GM08714 (cell line): Measurements from ENCODE around the gene CDON.

Source experiments
- H3K4me3 ChIP-seq: fragments of 200-500 bp; sonication (Bioruptor generic); 2 replicates; pipeline ENCODE4 v1.5.1; 2014; ENCODE audit warnings: mild to moderate bottlenecking, low read length, inconsistent platforms
- ZNF274 ChIP-seq: IDR thresholded peaks from 2 replicates; pipeline ENCODE4 v1.6.1; 2012; ENCODE audit warnings: mild to moderate bottlenecking, low read depth, low read length

Gene CDON, protein sequence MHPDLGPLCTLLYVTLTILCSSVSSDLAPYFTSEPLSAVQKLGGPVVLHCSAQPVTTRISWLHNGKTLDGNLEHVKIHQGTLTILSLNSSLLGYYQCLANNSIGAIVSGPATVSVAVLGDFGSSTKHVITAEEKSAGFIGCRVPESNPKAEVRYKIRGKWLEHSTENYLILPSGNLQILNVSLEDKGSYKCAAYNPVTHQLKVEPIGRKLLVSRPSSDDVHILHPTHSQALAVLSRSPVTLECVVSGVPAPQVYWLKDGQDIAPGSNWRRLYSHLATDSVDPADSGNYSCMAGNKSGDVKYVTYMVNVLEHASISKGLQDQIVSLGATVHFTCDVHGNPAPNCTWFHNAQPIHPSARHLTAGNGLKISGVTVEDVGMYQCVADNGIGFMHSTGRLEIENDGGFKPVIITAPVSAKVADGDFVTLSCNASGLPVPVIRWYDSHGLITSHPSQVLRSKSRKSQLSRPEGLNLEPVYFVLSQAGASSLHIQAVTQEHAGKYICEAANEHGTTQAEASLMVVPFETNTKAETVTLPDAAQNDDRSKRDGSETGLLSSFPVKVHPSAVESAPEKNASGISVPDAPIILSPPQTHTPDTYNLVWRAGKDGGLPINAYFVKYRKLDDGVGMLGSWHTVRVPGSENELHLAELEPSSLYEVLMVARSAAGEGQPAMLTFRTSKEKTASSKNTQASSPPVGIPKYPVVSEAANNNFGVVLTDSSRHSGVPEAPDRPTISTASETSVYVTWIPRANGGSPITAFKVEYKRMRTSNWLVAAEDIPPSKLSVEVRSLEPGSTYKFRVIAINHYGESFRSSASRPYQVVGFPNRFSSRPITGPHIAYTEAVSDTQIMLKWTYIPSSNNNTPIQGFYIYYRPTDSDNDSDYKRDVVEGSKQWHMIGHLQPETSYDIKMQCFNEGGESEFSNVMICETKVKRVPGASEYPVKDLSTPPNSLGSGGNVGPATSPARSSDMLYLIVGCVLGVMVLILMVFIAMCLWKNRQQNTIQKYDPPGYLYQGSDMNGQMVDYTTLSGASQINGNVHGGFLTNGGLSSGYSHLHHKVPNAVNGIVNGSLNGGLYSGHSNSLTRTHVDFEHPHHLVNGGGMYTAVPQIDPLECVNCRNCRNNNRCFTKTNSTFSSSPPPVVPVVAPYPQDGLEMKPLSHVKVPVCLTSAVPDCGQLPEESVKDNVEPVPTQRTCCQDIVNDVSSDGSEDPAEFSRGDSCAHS (N-terminal part only)

DNA sequence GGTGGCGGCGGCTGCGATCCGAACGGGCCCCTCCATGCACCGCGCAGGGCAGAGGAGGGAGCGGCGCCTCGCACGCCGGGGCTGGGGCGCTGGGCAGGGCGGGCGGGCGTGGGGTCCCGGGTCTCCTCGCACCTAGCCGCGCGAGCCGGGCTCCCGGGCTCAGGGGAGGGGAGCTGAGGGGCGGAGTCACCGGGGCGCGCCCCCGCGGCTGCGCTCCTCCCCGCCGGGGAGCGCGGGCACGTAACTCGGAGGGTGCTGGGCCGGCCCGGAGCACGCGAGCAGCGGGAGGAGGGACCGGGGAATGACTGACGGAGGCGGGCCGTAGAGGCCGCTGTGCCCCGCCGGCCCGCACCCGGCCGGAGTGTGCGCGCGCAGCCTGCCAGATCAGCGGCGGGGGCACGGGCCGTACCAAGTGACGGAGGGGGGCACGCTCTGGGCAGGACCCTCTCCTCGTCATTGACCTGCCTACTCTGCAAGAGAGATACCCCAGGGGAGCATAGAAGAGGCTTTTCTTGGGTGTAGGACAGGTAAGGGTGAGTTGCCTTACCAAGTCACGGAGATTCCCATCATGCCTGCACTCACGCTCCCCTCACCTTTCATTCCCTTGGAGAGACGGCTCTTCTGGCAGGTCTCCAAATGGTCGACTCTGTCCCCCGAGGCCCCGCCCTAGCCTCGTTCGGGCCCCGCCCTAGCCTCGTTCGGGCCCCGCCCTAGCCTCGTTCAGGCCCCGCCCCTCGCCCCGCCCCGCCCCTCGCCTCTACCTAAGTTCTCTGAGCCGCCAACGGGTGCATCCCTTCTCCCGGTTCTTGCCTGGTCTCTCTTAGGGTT is at the start of gene CDON:
Gene CDON (minus strand): TSS at position 188 of the 828 bp plus-strand sequence. CDS start 39,390 bp downstream, outside the sequence.
- TF ChIP-seq ZNF274 = no peak
- H3K4me3 ChIP-seq = peak within 1 kb of the TSS; percentile 62

DNA sequence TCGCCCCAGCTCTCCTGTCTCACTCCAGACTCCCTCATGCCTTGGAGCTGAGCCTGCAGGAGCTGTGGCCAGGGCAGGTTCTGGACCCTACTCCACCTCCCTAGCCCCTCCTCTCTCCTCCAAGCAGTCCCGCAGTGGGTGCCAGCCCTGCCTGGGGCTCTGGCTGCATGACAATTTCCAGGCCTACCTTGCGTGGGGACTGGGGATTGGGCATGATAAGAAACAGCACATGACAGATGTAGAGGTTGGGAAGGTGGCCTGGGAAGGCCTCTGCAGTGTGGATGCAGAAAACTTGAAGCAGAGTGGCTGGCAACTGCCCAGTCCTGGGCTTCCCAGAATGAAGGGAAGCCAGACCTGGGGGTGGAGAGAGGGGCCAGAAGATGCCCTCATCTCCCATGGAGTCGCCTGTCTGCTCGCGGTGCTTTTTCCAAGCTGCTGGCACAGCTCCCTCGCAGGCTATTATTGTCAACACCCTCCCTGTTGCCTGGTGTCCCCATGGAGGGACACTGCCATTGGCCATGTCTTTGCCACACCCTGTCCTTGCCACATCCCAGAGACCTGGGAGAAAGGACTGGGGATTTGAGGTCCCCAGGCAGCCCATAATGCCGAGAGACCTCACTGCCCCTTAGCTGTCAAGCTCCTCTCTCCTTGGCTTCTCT is 48.9 kb upstream of the CDON start:
- H3K4me3 ChIP-seq = no peak overlapping the region
- no peak for TF ChIP-seq ZNF274

DNA sequence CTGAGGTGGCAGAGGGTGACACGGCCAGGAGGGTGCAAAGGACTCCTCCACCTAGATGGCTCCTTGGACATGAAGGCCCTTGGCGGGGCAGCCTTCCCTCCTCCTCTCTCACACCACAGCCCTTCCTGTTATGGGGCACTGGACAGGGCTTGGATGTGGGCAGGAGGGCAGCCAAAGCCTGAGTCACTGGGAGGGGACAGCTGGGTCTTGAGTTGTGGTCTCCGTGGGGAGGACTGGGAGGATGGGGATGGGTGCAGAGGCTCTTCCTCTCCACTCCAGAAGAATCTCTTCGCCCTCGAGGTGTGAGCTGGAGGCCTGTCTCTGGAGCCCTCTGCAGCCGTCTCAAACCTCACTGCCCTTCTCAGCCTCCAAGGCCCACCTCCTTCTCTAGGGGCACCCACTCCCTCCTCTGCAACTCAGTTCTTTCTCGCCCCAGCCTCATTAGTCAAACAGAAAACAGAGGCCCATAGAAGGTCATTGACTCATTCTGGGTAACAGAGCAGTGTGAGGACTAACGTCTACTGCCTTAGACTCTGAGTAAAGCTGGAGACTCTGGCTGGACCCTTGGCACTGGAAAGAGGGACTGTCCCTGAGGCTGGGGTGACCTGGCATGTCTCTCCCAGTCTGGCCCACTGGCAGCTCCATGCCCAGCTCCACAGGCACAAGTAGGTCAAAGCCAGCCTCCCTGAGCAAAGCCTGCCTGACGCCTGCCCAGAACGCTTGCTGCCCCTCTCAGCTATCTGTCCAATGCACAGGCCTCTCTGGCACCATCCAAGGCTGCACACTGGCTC is 47.5 kb upstream of the CDON start:
- TF ChIP-seq ZNF274 = no peak
- H3K4me3 ChIP-seq = no peak overlapping the region

DNA sequence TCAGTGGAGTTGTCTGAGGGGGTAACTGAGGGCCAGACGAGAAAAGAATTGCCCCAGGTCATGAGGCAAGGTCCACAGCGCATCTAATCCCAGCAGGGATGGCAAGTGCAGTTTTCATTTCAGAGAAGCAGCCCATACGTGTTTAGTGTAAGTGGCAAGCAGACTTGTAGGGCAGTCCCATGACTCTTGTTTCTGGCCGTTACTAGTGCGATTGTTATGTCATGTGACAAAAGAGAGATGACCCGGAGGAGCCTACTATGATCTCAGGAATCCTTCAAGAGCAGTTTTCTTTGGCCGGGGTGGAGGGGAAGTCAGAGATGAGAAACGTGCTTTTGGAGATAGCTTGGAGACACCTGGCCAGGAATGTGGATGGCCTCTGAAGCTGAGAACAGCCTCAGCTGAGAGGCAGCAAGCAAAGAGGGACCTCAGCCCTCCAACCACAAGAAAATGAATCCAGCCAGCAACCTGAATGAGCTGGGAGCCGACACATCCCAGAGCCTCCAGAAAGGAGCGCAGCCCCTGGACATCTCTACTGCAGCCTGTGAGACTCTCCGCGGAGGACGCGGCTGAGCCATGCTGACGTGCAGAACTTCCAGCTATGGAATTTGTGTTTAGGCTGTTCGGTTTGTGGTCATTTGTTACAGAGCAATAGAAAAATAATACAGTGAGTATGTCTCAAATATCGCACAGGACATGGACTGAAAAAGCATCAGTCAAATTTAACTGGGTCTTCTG is 44.1 kb upstream of the CDON start:
- H3K4me3 ChIP-seq = no peak overlapping the region
- TF ChIP-seq ZNF274 = no peak

DNA sequence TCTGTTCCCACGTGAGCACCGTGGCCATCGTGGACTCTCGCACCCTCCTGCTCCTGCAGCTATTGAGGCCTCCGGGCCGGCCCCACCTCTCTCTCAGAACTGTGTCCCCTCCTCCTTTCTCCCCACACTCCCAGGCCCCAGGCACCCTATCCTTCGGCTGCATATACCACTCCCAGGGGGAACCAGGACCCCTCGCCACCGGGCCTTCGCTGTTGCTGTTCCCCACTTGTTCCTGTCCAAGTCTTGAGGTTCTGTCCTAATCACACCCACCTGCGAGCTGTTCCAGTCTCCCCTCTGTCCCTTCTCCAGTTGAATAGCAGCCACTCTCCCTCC is 43.0 kb upstream of the CDON start:
- TF ChIP-seq ZNF274 = no peak

DNA sequence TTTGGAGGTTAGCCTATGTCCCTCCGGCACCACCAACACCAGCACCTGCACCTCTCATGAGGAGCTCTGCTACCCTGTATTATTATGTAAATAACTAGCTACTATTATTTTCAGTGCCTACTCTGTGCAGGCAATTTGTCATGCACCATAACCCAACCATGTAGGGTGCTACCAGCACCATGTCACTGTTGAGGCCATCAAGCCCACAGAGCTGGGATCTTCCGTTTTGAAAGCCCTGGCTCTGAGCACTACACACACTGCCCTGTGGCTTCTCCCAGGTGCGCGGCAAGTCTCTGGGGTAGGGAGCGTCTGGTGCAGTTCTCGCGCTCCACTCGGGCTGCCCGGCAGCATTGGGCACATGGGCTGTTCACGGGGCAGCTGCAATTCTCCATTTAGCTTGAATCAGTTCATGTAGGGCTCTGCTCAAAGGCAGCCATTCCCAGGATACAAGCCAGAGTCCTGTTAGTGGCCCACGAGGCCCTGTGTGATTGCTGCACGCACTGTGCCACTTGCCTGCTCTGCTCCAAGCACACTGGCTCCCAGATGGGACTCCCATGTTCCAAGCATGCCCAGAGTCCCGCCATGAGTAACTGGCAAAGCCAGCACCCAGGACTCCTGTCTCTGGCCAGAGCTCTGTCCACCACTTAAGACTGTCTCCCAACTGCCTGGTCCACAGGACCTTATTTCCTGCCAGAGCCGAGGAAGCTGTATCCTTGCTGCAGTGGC is 42.5 kb upstream of the CDON start:
- TF ChIP-seq ZNF274 = no peak
- no peak overlapping the region for H3K4me3 ChIP-seq

More for the DNA sequence above, 43.0 kb upstream of the CDON start:
- no peak overlapping the region for H3K4me3 ChIP-seq

DNA sequence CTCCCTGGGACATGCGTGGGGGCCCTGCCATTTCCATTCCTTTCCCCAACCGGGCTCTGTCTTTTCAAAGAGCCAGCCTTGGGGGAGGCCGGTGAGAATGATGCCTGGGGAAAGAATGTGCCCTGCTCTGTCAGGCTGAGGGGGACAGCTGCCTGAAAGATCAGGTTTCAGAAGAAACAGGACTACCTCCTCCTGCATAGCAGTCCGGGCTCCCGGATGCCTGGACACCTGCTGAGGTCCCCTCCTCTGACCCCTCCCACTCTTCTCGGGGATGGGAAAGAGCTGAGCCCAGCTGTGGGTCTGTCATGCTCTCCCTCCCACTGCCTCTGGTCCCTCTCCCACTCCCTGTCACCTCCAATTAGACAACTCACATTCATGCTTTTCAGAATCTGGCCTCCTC is 41.8 kb upstream of the CDON start:
- no peak for TF ChIP-seq ZNF274
- H3K4me3 ChIP-seq = no peak overlapping the region

DNA sequence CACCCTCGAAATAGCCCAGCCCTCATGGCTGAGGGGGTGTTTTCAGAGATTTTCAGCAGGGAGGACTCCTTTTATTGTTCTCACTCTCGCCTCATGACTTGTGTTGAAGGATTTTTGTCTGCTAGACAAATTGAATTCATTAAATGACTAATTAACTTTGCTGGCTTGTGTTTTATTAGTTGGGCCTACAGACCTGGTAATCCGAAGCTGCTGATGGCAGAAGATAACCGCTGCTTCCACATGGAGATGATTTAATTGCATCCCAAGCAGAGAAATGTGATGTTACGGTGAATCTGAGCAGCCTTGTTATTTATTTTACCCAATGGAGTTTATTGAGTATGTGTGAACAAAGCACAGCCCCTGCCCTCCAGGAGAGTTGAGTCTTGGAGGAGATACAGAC is 40.5 kb upstream of the CDON start:
- no peak overlapping the region for H3K4me3 ChIP-seq
- TF ChIP-seq ZNF274 = no peak

DNA sequence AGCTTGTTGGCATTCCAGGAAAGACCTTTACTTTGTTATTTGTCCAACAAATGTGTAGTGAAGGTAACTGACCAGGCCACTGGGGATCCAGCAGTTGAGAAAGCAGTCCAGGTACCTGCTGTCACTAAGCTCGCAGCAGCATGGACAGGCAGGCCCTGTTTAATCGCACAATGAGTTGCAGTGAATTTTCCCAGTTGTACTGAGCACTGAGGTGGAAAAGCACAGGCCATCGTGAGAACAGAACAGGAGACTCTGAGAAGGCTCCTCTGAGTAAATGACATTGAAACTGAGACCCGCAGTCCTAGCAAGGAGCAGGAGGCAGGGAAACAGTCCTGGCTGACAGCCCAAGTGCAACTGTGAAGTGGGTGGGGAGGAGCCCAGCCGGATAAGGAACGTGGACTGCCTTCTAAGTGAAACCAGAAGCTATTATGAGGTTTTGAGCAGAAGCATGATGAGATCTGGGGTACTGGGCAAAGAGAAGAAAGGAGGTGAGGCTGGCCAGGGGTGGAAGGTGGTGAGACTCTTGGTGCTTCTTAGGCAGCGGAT is 39.8 kb upstream of the CDON start:
- no peak overlapping the region for H3K4me3 ChIP-seq
- TF ChIP-seq ZNF274 = no peak

DNA sequence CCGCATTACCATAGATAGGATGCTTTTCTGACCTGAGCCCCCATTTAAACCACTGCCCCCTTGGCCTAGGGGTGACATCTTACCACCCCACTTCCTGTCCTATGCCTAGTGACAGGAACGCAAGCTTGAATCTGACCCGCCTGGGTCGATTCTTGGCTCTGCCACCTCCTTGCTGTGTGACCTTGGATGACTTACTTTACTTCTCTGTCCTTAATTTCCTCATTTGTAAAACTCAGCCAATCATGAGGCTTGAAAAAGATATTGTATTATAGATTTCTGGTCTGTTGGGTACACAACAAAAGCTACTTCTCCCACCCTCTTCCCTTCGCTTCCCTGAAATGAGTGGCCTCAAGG is 39.2 kb upstream of the CDON start:
- H3K4me3 ChIP-seq = no peak overlapping the region
- TF ChIP-seq ZNF274 = no peak

DNA sequence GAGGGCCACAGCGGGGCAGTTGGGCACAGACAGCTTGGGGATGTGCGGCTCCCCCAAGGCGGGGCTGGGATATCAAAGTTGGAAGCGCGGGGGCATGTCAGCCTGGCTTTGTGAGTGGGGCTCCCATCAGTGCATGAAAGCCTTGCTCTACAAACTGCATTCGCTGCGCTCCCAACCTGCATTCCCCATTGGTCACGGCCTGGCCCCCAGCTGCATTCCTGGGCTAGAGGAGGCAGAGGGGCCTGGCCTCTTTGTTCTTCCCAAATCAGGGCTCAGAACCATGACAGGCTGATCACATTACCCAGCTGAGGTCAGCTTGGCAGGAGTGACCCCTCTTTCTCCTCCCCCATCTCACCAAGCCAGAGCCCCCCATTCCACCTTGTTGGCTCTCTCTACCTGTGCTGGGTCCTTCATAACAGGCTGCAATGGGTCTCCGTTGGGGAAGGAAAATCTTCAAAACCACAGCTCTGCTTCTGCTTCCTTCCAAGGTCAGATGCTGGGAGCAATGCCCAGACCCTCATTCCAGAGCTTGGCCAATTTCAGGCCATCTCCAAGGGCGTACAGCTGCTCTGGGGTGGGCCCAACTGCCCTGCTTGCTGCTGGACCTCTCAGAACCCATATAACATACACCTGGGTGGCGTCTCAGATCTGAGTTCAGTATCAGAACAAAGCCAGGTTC is 38.7 kb upstream of the CDON start:
- H3K4me3 ChIP-seq = no peak overlapping the region
- TF ChIP-seq ZNF274 = no peak
